A549 (cell line): ENCODE data around the gene ACTMAP. TPM values are rescaled to one million over a fixed set of nuclear protein-coding genes. Genes with fewer than 3 reads are reported as not detected.

ENCODE experiments used
- ATAC-seq, 2 experiments: fragments of 200-7000 bp in 1 of 2; fragments of >200 bp in 1 of 2; cut with Nextera tagmentation in 1 of 2; cut with Tn5 transposase in 1 of 2; 3 replicates each; pipeline versions ENCODE4 v1.8.0 to v1.9.1; 2018 to 2020; ENCODE audit warnings: mild to moderate bottlenecking in 1 of 2, moderate library complexity in 1 of 2
- CTCF ChIA-PET: fragments of 300-600 bp; sonication (Branson Sonifier 250); formaldehyde crosslinking; extraction: SDS; loops from one replicate; lab custom pipeline; 2021; ENCODE audit warnings: antibody characterized with exemption, inconsistent platforms; lab: Yijun Ruan, JAX
- POLR2A ChIA-PET: fragments of 350-600 bp; formaldehyde crosslinking; extraction: SDS; loops from one replicate; lab custom pipeline; 2021; ENCODE audit warnings: antibody characterized with exemption, inconsistent platforms; lab: Yijun Ruan, JAX
- DNase-seq, 2 experiments: peaks; one replicate each; pipeline versions ENCODE4 v3.0.0 to v3.0.0-alpha.2; 2011 to 2016; ENCODE audit warnings: low read depth in 1 of 2, low spot score in 1 of 2
- FAIRE-seq: peaks from 2 replicates; lab custom pipeline; 2011; peaks lifted over from hg19 to GRCh38; lab: Jason Lieb, UNC
- H3K27ac ChIP-seq, 2 experiments: fragments of >200 bp; sonication (Bioruptor Twin); formaldehyde crosslinking; 3 replicates each; pipeline ENCODE4 v1.5.1; 2016 to 2017
- H3K4me1 ChIP-seq: fragments of >200 bp; sonication (Bioruptor Twin); formaldehyde crosslinking; 3 replicates; pipeline ENCODE4 v1.6.1; 2016
- H3K4me2 ChIP-seq: fragments of >200 bp; sonication (Bioruptor Twin); formaldehyde crosslinking; 3 replicates; pipeline ENCODE4 v1.6.1; 2016
- H3K4me3 ChIP-seq: fragments of >200 bp; sonication (Bioruptor Twin); formaldehyde crosslinking; 3 replicates; pipeline ENCODE4 v1.5.1; 2016
- H3K9me3 ChIP-seq: fragments of >200 bp; sonication (Bioruptor Twin); formaldehyde crosslinking; 3 replicates; pipeline ENCODE4 v1.6.1; 2016
- BCL3 ChIP-seq: fragments of >200 bp; sonication (Bioruptor Twin); formaldehyde crosslinking; IDR thresholded peaks from 3 replicates; pipeline ENCODE4 v1.6.1; 2016
- CEBPB ChIP-seq, 2 experiments: fragments of >200 bp in 1 of 2; sonication (Bioruptor Twin) in 1 of 2; formaldehyde crosslinking in 1 of 2; IDR thresholded peaks; 2 replicates each; pipeline ENCODE4 v1.6.1; 2012 to 2016
- ELK1 ChIP-seq: fragments of 150-350 bp; IDR thresholded peaks from 2 replicates; pipeline ENCODE4 v1.6.1; 2014; ENCODE audit warnings: low read depth, mild to moderate bottlenecking, low read length
- FOSL2 ChIP-seq, 2 experiments: fragments of 450-650 bp in 1 of 2; fragments of >200 bp in 1 of 2; sonication (Bioruptor Twin) in 1 of 2; formaldehyde crosslinking; IDR thresholded peaks; 2 replicates each; pipeline versions ENCODE4 v1.5.0 to v1.6.1; 2016 to 2020; ENCODE audit warnings: mild to moderate bottlenecking in 1 of 2, moderate library complexity in 1 of 2
- HEYL ChIP-seq: fragments of 250-450 bp; sonication (Bioruptor Pico); IDR thresholded peaks from 2 replicates; pipeline ENCODE4 v1.8.0; 2021; ENCODE audit warnings: mild to moderate bottlenecking, moderate library complexity
- HMGXB4 ChIP-seq: fragments of 250-450 bp; sonication (Bioruptor Pico); IDR thresholded peaks from 2 replicates; pipeline ENCODE4 v1.5.0; 2021; ENCODE audit warnings: mild to moderate bottlenecking, moderate library complexity, borderline replicate concordance
- HOXB5 ChIP-seq: fragments of 250-450 bp; sonication (Bioruptor Pico); IDR thresholded peaks from 2 replicates; pipeline ENCODE4 v1.5.0; 2020; ENCODE audit warnings: mild to moderate bottlenecking, moderate library complexity
- JUNB ChIP-seq: fragments of >200 bp; sonication (Bioruptor Twin); formaldehyde crosslinking; IDR thresholded peaks from 2 replicates; pipeline ENCODE4 v1.6.1; 2016
- KDM5A ChIP-seq: fragments of 200-600 bp; sonication (generic); IDR thresholded peaks from 2 replicates; pipeline ENCODE4 v1.6.1; 2016; ENCODE audit warnings: antibody characterized with exemption, mild to moderate bottlenecking
- MAFK ChIP-seq: fragments of 450-650 bp; IDR thresholded peaks from 2 replicates; pipeline ENCODE4 v1.6.1; 2014; ENCODE audit not compliant: partially characterized antibody
- MAZ ChIP-seq: fragments of 150-350 bp; IDR thresholded peaks from 2 replicates; pipeline ENCODE4 v1.6.1; 2014; ENCODE audit warnings: antibody characterized with exemption, low read depth, low read length, borderline replicate concordance
- NFE2L2 ChIP-seq: fragments of 150-350 bp; conservative IDR thresholded peaks from 2 replicates; pipeline ENCODE4 v1.6.1; 2014; ENCODE audit warnings: low read length
- NPAS2 ChIP-seq: fragments of 250-450 bp; sonication (Bioruptor Pico); IDR thresholded peaks from 2 replicates; pipeline ENCODE4 v1.8.0; 2022; ENCODE audit warnings: mild to moderate bottlenecking, moderate library complexity, borderline replicate concordance
- NR3C1 ChIP-seq: fragments of >200 bp; sonication (Bioruptor Twin); formaldehyde crosslinking; IDR thresholded peaks from 3 replicates; pipeline ENCODE4 v1.6.1; 2017
- POLR2A ChIP-seq: IDR thresholded peaks from 2 replicates; pipeline ENCODE4 v1.6.1; 2012; ENCODE audit warnings: mild to moderate bottlenecking, low read length
- RFX5 ChIP-seq: fragments of 450-650 bp; IDR thresholded peaks from 2 replicates; pipeline ENCODE4 v1.7.1; 2014; ENCODE audit warnings: antibody characterized with exemption, mild to moderate bottlenecking, moderate library complexity
- TP53 ChIP-seq: fragments of 250-450 bp; sonication (Bioruptor Pico); IDR thresholded peaks from 2 replicates; pipeline ENCODE4 v1.5.0; 2021; ENCODE audit warnings: mild to moderate bottlenecking, moderate library complexity
- USF2 ChIP-seq: fragments of 450-650 bp; IDR thresholded peaks from 2 replicates; pipeline ENCODE4 v1.6.1; 2014; ENCODE audit warnings: antibody characterized with exemption
- WGBS: methylation state at CpG from one replicate; pipeline ENCODE4 v1.1.6; 2017; ENCODE audit errors: missing lambda C conversion rate; 5-methylcytosine and 5-hydroxymethylcytosine counted together
- polyA plus RNA-seq, 4 experiments: library from polyadenylated mRNA; depleted of rRNA in 3 of 4; stranded (reverse); fragments of >200 nt; fragmentation: RNase III in 1 of 4; extraction: RNeasy Plus Mini Kit Qiagen cat#74134 plus additional on column Dnase treatment in 1 of 4; gene quantifications; 2 replicates in 3 of 4; 3 replicates in 1 of 4; pipeline ENCODE4 v1.2.3, GENCODE V29; 2011 to 2017
- TF ChIP-seq, protein P1 (sequence below): IDR thresholded peaks from 2 replicates; pipeline ENCODE4 v1.6.1; 2012
- TF ChIP-seq, protein P2 (sequence below): fragments of 250-450 bp; sonication (Bioruptor Pico); IDR thresholded peaks from 2 replicates; pipeline ENCODE4 v1.5.0; 2020; ENCODE audit warnings: low read depth, mild to moderate bottlenecking, moderate library complexity

ACTMAP gene
- polyA plus RNA-seq, 2 of the 4 experiments (the other 2 are of a cell fraction) = 7.8 to 14.8 TPM

- DNase-seq (peak; percentile 97 to 99), ATAC-seq (peak; percentile 64 to 82), FAIRE-seq (peak; percentile 85)
- 6% methylated on average over 28 of the region's 31 CpGs for WGBS
- H3K27ac ChIP-seq = peak overlapping the region; percentile 88 to 93
- TF ChIP-seq JUNB = no peak
- TF ChIP-seq RFX5 = peak; percentile 57; the same call in 1 of the 2 replicates
- TF ChIP-seq, protein P1, sequence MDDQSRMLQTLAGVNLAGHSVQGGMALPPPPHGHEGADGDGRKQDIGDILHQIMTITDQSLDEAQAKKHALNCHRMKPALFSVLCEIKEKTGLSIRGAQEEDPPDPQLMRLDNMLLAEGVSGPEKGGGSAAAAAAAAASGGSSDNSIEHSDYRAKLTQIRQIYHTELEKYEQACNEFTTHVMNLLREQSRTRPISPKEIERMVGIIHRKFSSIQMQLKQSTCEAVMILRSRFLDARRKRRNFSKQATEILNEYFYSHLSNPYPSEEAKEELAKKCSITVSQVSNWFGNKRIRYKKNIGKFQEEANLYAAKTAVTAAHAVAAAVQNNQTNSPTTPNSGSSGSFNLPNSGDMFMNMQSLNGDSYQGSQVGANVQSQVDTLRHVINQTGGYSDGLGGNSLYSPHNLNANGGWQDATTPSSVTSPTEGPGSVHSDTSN = peak; percentile 98
- TF ChIP-seq HMGXB4 = 0 out of 2 replicates have a peak, but pooled peaks have one; percentile 19
- TF ChIP-seq MAFK = peak; percentile 67
- peak; percentile 41; the same call in 1 of the 2 replicates for TF ChIP-seq POLR2A
- TF ChIP-seq TP53 (CRISPR knock-in tag) = peak; percentile 14; the same call in 1 of the 2 replicates
- peak in 1 of 2 experiments; percentile 44; a peak in 2 of 4 replicates for TF ChIP-seq CEBPB (IDR thresholded peaks at IDR 0.05)
- TF ChIP-seq MAZ = peak; percentile 58; the same call in 1 of the 2 replicates
- no peak for TF ChIP-seq NFE2L2
- no peak for TF ChIP-seq FOSL2 (IDR thresholded peaks at IDR 0.05)
- no peak for TF ChIP-seq FOSL2 (CRISPR knock-in tag; IDR thresholded peaks at IDR 0.05)
- no peak for TF ChIP-seq NPAS2
- 0 out of 3 replicates have a peak, but pooled peaks have one; percentile 22 for TF ChIP-seq BCL3
- POLR2A ChIA-PET = interaction anchor here (1.0 kb wide), 1 partner anchor 24 kb away, joined by 4 read pairs; the partner anchor contains the start of gene NUMBL
- H3K9me3 ChIP-seq = no peaks in the 10 kb centered on the region
- peak overlapping the region; percentile 95 for H3K4me2 ChIP-seq
- peaks cover 25% of the 10 kb centered on the region for H3K4me1 ChIP-seq
- H3K4me3 ChIP-seq = peak overlapping the region; percentile 64
- CTCF ChIA-PET = interaction anchor here (0.8 to 3.5 kb wide), 4 partner anchors 8 to 105 kb away, joined by 3 to 22 read pairs (median 4); no protein-coding TSS in a partner anchor
These were observed 35.6 kb downstream of the ACTMAP start for GRCh38 chr19:40714441-40715299.

DNA sequence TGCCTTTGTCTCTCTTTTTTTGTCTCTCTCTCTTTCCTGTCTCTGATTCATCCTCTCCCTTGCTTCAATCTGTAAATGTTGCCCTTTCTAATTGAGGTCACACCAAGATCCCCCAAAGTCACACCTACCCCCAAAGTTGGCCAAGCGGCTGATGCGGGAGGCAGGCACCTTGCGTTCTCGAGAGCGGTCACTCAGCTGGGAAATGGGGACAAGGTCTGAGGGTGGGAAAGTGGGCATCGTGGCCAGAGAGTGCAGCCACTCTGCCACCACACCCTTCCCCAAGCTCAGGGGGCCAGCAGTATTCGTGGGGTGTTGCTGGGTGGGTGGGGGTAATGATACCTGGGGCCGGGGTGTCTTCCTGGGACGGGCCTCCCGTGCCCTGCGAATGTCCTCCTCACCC is 36.3 kb downstream of the ACTMAP start:
- peak overlapping the region; percentile 88 to 93 for H3K27ac ChIP-seq
- TF ChIP-seq, protein P2, sequence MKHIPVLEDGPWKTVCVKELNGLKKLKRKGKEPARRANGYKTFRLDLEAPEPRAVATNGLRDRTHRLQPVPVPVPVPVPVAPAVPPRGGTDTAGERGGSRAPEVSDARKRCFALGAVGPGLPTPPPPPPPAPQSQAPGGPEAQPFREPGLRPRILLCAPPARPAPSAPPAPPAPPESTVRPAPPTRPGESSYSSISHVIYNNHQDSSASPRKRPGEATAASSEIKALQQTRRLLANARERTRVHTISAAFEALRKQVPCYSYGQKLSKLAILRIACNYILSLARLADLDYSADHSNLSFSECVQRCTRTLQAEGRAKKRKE = no peak
- TF ChIP-seq USF2 = no peak
- no peak for TF ChIP-seq ELK1
- no peak for TF ChIP-seq KDM5A
- no peak for TF ChIP-seq JUNB
- TF ChIP-seq, protein P1 = no peak
- TF ChIP-seq HOXB5 (CRISPR knock-in tag) = no peak
- no peak for TF ChIP-seq HEYL (CRISPR knock-in tag)
- no peak for TF ChIP-seq NR3C1
- ChIA-PET POLR2A (interaction anchor here (0.7 to 1.0 kb wide), 2 partner anchors 23 to 512 kb away, joined by 4 read pairs; partner anchors contain the start of gene NUMBL), CTCF (interaction anchor here (0.8 to 3.6 kb wide), 8 partner anchors 7 to 106 kb away, joined by 3 to 22 read pairs (median 4); no protein-coding TSS in a partner anchor)
- H3K9me3 ChIP-seq = no peaks in the 10 kb centered on the region
- no peak for FAIRE-seq
- WGBS = 85% methylated on average over 11 of the region's 11 CpGs
- no peak for DNase-seq
- peak overlapping the region; percentile 64 for H3K4me3 ChIP-seq
- H3K4me1 ChIP-seq = peaks cover 18% of the 10 kb centered on the region
- peak overlapping the region; percentile 95 for H3K4me2 ChIP-seq
- no peak for ATAC-seq
